NCI-H1417 (cell line): ENCODE measurements around the gene ADORA1.
A peak's percentile ranks its signal among the peaks of the same experiment; 100 is the strongest.

Source experiments
- DNase-seq, 3 experiments: peaks; one replicate each; lab custom pipeline; 2025; lab: John Stamatoyannopoulos, UW

The ADORA1 gene

GRCh38 chr1:203140743-203141520, 13.4 kb downstream of the ADORA1 start:
- no peak for DNase-seq

GRCh38 chr1:203142124-203142523, 14.6 kb downstream of the ADORA1 start:
- DNase-seq: no peak

GRCh38 chr1:203142684-203143408, 15.3 kb downstream of the ADORA1 start:
- DNase-seq: peak; percentile 75 to 93 (median 80)

- DNase-seq: no peak
Observed at GRCh38 chr1:203143641-203144040, 16.1 kb downstream of the ADORA1 start.

- DNase-seq: no peak
Observed at GRCh38 chr1:203144661-203145060, 17.1 kb downstream of the ADORA1 start.

- DNase-seq: no peak
Observed at GRCh38 chr1:203145321-203146041, 18.0 kb downstream of the ADORA1 start.

- DNase-seq: no peak
Observed at GRCh38 chr1:203146042-203146369, 18.5 kb downstream of the ADORA1 start.

GRCh38 chr1:203146537-203146936, 19.0 kb downstream of the ADORA1 start:
- DNase-seq: no peak

GRCh38 chr1:203147376-203147775, 19.9 kb downstream of the ADORA1 start:
- DNase-seq: no peak

- DNase-seq: peak in 2 of 3 experiments; percentile 22 to 23
Observed at GRCh38 chr1:203148127-203148526, 20.6 kb downstream of the ADORA1 start.

- DNase-seq: no peak
Observed at GRCh38 chr1:203148579-203148978, 21.1 kb downstream of the ADORA1 start.

- DNase-seq: no peak
Observed at GRCh38 chr1:203149188-203149840, 21.8 kb downstream of the ADORA1 start.

GRCh38 chr1:203150511-203151297, 23.2 kb downstream of the ADORA1 start:
- no peak for DNase-seq

- no peak for DNase-seq
Observed at GRCh38 chr1:203151362-203152157, 24.0 kb downstream of the ADORA1 start.

GRCh38 chr1:203152158-203153034, 24.9 kb downstream of the ADORA1 start:
- DNase-seq: peak in 2 of 3 experiments; percentile 49 to 58

GRCh38 chr1:203153051-203153988, 25.8 kb downstream of the ADORA1 start:
- DNase-seq: peak; percentile 24 to 67 (median 56)

GRCh38 chr1:203153989-203154821, 26.7 kb downstream of the ADORA1 start:
- DNase-seq: no peak
